Epithelial cell of proximal tubule (primary cell): ENCODE measurements around the gene ATCAY. TPM values are rescaled to one million over a fixed set of nuclear protein-coding genes. Genes with fewer than 3 reads are reported as not detected.
"Not testable (repeated sequence)": the region's sequence is repeated elsewhere in the genome, so short reads cannot be mapped to it uniquely, and the experiment has no call there.

ENCODE experiments used
- DNase-seq: peaks from one replicate; pipeline ENCODE4 v3.0.0-alpha.2; 2011; ENCODE audit warnings: low read depth
- H3K4me3 ChIP-seq: 2 replicates; pipeline ENCODE4 v1.5.1; 2011; ENCODE audit warnings: low read depth, mild to moderate bottlenecking, low read length
- total RNA-seq: library from RNA; depleted of rRNA; stranded (reverse); fragments of >200 nt; gene quantifications from 2 replicates; pipeline ENCODE4 v1.2.3, GENCODE V29; 2015
- TF ChIP-seq, protein P1 (sequence below): conservative IDR thresholded peaks from 2 replicates; pipeline ENCODE4 v1.5.1; 2012; ENCODE audit warnings: low read depth, mild to moderate bottlenecking, low read length

Gene ATCAY
- total RNA-seq, 1 donor from 2014 or later, result not detected

DNA sequence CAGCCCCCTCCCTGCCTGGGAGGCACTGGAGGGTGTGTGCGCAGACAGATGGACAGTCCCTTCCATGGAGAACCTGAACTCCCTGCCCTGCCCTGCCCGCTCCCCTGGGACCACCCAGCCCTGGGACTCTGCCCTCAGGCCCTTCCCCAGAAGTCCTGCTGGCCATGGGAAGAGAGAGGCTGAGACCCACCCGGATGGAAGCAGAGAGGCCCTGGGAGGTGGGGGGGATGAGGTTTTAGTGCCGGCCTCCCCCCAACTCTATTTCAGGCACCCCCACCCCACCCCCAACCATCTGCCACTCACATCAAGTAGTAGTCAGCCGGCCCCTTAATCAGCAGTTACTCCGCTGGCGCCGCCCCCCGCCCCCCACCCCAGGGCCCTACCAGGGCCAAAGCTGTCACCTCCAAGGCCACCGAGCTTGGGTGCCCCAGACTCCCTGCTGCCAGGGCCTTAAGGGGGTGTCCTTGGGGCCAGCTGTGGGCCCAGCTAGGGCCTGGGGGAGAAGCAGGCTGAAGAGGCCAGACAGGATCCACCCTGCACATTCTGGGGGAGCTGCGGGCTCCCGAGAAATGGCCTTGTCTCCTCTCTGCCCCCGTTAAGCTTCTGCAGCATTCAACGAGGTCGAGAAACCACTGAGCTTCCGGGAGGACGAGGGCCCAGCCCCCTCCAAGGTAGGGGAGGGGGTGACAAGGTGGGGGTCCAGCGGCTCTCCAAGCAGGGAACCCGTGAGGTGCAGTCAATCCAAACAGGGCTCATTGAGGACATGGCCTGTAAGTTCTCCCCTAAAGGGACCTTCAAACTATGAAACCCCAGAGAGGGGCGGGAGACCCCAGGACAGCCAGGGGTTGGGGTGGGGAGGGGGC, 69.7 kb downstream of the ATCAY start:
- TF ChIP-seq, protein P1, sequence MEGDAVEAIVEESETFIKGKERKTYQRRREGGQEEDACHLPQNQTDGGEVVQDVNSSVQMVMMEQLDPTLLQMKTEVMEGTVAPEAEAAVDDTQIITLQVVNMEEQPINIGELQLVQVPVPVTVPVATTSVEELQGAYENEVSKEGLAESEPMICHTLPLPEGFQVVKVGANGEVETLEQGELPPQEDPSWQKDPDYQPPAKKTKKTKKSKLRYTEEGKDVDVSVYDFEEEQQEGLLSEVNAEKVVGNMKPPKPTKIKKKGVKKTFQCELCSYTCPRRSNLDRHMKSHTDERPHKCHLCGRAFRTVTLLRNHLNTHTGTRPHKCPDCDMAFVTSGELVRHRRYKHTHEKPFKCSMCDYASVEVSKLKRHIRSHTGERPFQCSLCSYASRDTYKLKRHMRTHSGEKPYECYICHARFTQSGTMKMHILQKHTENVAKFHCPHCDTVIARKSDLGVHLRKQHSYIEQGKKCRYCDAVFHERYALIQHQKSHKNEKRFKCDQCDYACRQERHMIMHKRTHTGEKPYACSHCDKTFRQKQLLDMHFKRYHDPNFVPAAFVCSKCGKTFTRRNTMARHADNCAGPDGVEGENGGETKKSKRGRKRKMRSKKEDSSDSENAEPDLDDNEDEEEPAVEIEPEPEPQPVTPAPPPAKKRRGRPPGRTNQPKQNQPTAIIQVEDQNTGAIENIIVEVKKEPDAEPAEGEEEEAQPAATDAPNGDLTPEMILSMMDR, result no peak
- DNase-seq, result no peak
- H3K4me3 ChIP-seq, result no peak overlapping the region

DNA sequence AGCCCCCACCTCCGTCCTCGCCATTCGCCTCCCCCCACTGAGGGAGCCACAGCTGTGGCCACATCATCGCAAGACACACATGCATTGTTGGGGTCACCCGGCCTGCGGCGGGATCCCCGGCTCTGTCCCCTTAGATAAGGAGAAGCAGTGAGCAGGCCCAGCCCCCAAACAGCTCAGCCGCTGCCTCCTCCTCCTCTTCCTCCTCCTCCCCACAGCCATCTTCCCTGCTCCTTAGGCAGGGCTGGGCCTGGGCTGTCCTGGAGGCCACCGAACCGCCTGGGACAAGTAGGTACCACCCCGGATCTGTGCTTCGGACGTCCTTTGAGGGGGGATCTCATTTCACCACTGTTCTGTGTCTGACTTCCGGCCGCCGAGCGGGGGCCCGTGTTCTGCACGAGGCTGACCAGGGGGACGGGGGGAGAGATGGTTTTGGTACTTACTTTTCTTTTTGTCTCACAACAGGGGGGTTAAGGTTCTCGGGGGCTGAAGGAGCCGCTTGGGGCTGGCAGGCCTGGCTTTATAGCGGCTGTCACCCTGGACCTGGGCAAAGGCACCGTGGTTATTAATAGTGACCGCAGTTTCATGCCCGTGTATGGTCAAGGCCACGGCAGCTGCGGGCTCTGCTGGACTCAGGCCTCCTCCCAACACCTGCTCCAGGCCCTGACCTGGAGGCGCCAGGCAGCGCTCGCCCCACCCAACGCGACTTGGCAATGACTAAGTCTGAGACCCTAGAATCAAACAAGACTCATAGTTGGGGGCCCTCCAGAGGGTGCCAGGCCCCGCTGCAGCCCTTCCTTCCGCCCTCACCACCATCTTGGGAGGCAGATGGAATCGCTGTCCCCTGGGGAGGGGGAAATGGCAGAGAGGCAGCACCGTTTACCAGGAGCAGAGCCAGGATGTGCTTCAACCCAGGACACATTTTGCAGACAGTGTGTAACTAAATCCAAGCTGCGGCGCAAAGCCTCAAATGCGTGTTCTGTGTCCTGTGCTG, 70.7 kb downstream of the ATCAY start:
- TF ChIP-seq, protein P1, result no peak
- H3K4me3 ChIP-seq, result no peak overlapping the region
- DNase-seq, result no peak

DNA sequence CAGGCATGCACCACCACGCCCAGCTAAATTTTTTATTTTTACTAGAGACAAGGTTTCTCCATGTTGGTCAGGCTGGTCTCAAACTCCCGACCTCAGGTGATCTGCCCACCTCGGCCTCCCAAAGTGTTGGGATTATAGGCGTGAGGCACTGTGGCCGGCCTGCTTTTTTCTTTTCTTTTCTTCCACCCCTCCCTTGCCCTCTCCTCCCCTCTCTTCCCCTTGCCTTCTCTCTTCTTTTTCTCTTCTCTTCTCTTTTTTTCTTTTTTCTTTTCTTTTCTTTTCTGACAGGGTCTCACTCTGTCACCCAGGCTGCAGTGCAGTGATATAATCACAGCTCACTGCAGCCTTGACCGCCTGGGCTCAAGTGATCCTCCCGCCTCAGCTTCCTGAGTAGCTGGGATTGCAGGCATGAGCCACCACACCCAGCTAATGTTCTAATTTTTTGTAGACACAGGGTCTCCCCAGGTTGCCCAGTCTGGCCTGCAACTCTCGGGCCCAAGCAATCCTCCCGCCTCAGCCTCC, 72.3 kb downstream of the ATCAY start:
- not testable (repeated sequence) for H3K4me3 ChIP-seq, DNase-seq

DNA sequence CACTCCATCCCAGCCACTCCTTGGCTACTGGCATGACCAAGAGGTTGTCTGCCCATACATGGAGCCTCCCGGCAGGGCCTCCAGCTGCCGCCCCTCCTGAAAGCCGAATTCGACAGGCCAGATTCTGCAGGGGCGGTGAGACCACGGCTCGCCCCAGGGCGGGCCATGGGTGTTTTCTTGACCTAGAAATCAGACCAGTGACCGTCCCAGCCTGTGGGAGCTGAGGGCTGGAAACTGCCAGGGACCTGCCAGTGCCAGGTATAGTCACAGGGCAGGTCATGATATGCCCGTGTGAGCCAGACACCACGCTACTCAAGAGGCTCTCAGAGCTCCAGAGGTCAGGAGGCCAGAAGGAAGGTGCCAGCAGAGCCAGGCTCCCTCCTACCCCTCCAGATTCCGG, 73.6 kb downstream of the ATCAY start:
- no peak overlapping the region for H3K4me3 ChIP-seq
- TF ChIP-seq, protein P1, result no peak
- no peak for DNase-seq

DNA sequence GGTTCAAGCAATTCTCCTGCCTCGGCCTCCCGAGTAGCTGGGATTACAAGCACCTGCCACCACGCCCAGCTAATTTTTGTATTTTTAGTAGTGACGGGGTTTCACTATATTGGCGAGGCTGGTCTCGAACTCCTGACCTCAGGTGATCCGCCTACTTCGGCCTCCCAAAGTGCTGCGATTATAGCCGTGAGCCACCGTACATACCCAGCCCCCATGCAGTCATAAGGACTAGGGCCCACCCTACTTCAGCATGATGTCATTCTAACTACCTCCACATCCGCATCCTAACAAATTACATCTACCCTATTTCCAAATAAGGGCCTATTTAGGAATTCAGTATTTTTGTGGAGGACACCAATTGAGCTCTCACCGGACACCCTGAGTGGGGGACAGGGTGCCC, 74.8 kb downstream of the ATCAY start:
- not testable (repeated sequence) for DNase-seq, H3K4me3 ChIP-seq

DNA sequence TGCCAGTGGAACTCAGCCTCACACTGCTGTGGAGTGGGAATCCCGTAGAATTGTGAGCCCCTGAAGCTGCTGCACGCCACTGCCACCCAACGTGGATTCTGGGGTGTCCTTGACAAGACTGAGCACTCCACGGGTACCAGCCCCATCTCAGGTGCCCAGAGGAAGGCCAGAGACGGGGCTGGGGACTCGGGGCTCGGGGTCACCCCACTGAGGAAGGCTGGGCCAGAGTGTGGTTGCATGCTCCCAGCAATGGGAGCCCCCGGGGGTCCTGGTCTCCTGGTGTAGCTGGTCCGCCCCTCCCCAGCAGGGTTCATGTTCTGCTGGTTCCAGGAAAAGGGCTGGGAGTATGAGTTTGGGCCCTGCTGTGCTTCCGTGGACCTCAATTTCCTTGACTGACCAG, 75.2 kb downstream of the ATCAY start:
- DNase-seq, result no peak
- H3K4me3 ChIP-seq, result no peak overlapping the region
- TF ChIP-seq, protein P1, result no peak

DNA sequence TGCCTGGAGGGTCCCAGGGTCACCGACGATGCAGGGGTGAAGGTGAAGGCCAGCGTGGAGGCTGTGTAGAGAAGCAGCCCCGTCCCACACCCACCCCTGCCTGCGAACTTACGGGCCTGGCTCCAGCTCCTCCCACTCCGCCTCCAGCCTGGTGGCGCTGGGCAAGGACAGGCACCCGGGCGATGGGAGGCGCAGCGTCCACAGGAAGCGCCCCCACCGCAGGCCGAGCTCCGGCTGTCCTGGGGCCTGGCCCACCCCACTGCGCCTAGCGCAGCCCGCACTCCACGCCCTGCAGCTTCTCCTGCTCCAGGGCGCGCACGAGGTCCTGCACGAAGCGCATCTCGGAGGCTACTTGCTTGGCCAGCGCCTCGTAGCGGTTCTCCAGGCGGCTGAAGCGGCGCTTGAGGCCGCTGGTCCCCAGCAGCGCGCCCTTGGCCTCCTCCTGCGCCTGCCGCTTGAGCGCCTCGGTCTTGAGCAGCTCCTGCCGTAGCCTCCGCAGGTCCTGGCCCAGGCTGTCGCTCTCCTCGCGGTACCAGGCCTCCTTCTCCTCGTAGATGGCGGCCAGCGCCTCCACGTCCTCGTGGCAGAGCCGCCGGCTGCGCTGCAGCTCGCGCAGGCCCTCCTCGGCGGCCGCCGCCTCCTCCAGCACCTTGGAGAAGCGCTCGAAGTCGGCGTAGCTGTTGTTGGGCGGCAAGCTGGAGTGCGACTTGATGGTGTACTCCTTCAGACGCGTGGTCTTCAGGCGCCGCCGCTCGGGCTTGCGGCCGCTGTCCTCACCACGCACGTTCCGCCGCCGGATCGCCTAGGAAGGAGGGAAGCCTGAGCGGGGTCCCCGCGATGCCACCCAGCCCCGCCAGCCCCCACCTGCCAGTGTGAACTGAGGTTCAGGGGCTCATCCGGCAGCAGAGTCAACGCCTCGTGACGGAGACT, 78.6 kb downstream of the ATCAY start:
- TF ChIP-seq, protein P1, result no peak
- no peak for DNase-seq
- no peak overlapping the region for H3K4me3 ChIP-seq
